ENCODE measurements around the gene KCNH3.
"Not testable (repeated sequence)": the region's sequence is repeated elsewhere in the genome, so short reads cannot be mapped to it uniquely, and the experiment has no call there.

The KCNH3 gene

GRCh38 chr12:49524660-49525324 is 14.0 kb upstream of the KCNH3 start:
- FAIRE-seq (no peak), DNase-seq (ENCODE audit: extremely low spot score, insufficient read length, low read depth) (no peak)

- DNase-seq (ENCODE audit: extremely low spot score, insufficient read length, low read depth) (no peak), FAIRE-seq (no peak)
Observed at GRCh38 chr12:49525942-49526341, 12.9 kb upstream of the KCNH3 start.

DNA sequence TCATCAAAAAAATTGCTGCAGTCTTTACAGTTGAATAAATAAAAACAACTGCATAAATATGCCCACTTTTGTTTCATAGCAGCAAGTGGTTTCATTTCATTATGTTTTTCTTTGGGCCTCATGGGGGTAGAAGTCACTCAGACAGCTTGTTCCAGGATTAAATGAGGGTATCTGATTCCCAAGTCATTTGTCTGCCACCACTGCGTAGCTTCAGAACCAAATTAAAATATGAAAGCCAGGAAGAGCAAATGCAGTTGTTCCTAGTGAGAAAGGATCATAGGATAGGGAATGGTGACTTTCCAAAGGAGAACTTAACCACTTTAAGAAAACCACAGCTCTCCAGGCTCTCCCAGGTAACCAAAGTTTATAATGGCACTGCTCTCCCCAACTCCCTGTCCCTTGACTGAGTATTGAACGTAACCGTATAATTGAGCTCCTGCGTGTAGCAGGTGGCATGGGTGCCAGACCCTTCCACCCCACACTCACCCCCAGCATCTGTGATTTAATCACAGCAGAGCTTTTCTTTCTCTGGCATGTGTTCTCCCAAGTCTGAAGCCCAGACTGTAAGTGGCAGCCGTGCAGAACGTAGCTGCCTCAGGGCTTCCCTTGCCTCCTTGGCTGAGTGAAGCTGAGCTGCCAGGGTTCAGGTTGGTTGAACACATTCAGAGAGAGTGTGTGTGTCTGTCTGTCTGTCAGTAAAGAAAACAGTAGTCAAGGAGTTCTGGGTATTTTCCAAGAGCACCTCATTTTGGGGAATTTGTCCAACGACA is 11.3 kb upstream of the KCNH3 start:
- no peak for FAIRE-seq
- no peak for DNase-seq (ENCODE audit: extremely low spot score, insufficient read length, low read depth)

DNA sequence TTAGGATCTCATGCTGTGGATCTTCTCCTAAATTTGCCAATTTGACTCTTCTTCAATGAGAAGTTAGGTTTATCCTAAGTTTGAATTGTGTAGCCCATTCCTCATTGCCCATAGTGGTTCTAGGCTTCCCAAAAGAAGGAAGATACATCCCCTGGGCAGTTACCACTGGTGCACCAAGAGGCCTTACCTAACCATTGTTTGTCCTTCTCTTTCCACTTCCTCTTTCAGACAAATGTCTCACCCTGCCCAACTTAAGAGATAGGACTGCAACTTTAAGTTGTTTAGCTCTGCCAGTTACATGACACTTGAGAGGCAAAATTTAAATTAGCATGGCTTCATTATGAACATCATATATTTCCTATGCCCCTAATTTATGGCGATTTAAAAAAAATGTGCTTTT is 9.4 kb upstream of the KCNH3 start:
- FAIRE-seq = no peak
- DNase-seq (ENCODE audit: extremely low spot score, insufficient read length, low read depth) = no peak

DNA sequence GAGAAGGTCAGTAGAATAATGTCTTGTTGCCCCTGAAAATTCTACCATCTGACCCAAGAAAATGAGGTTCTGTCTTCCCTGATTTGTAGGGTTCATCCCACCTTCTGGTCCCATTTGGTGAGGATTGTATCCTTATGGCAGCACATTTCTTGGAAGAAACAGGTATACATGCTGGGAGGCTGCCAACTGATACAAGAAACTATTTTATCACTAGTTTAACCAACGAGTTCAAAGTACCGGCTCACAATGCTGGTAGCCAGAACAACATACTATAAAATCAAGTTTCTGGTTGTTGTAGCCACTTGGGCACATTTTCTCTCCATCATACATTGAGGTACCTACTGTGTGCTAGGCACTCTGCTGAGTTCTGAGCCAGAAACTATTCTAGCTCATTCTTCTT is 7.1 kb upstream of the KCNH3 start:
- DNase-seq (ENCODE audit: extremely low spot score, insufficient read length, low read depth) (no peak), FAIRE-seq (no peak)

- FAIRE-seq = no peak
- no peak for DNase-seq (ENCODE audit: extremely low spot score, insufficient read length, low read depth)
Observed at GRCh38 chr12:49533331-49533730, 5.5 kb upstream of the KCNH3 start.

DNA sequence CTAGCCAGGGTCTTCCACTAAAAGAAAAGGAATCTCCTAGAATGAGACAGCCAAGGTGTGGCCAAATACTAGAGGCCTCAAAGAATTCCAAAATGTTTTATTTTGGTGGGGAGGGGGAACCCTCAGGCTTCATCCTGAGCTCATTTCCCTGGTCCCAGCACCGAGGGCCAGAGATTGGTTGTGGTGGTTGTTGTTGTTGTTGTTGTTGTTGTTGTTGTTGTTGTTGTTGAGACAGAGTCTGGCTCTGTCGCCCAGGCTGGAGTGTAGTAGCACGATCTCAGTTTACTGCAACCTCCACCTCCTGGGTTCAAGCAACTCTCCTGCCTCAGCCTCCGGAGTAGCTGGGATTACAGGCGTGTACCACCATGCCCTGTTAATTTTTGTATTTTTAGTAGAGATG is 4.7 kb upstream of the KCNH3 start:
- not testable (repeated sequence) for FAIRE-seq; DNase-seq (ENCODE audit: extremely low spot score, insufficient read length, low read depth)

GRCh38 chr12:49534731-49535278 is 4.0 kb upstream of the KCNH3 start:
- DNase-seq (ENCODE audit: extremely low spot score, insufficient read length, low read depth) (no peak), FAIRE-seq (no peak)

GRCh38 chr12:49535921-49536525 is 2.8 kb upstream of the KCNH3 start:
- FAIRE-seq (no peak), DNase-seq (ENCODE audit: extremely low spot score, insufficient read length, low read depth) (no peak)

GRCh38 chr12:49536526-49537071 is 2.2 kb upstream of the KCNH3 start:
- FAIRE-seq = no peak
- no peak for DNase-seq (ENCODE audit: extremely low spot score, insufficient read length, low read depth)

DNA sequence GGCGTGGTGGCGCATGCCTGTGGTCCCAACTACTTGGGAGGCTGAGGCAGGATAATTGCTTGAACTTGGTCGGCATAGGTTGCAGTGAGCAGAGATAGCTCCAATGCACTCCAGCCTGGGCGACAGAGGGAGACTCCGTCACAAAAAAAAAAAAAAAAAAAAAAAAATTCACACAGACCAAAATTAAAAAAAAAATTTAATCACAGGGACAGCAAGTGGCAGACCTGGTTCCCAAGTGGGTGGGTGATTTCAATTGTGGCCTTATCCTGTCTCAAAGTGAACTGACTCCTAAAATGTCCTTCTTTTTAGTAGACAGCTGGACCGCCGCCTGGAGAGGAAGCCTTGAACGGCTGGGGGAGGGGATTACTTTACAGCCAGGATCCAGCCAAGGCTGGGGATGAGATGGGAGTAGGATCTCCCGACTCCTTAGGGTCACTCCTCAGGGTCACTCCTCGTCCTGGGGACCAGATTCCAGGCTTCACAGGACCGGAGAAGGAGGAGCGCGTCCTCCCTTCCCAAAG is 1.5 kb upstream of the KCNH3 start:
- DNase-seq (ENCODE audit: extremely low spot score, insufficient read length, low read depth) (no peak), FAIRE-seq (no peak)

- DNase-seq (ENCODE audit: extremely low spot score, insufficient read length, low read depth) (no peak), FAIRE-seq (no peak)
Observed at GRCh38 chr12:49537752-49538509, 899 bp upstream of the KCNH3 start.

DNA sequence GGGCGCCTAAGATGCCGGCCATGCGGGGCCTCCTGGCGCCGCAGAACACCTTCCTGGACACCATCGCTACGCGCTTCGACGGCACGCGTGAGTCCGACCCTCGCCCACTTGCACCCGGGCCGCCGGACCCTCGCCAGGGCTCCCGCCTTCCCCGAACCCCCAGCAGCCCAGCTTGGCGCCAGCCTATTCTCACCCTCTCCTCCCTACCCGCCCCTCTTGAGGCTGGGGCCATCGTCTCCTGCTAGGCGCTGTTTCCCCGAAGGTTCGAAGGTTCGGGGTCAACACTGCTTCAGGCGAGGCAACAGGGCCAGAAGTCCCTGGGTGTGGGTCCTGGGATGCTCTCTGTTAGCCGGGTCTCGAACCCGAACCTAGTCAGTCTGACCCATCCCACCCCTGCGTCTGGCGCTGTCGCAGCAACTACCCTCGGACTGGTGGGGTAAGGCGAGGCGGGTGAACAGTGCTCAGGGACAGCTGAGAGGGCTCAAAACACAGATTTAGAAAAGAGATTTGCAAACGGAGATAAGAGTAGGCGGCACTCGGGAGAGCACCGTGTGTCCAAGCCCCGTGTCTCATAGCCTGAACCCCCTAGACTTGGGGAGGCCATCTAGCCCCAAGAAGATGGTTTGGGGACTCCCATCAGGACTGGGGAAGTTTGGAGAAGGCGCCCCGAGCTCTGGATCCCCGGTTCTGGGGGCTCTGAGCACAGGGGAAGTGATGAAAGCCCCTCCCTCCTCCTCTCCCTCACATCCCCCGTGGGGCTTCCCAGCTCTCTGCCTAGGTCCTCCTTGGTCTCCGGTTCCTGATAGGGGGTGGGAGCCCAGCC is 787 bp downstream of the KCNH3 start:
- FAIRE-seq = no peak
- no peak for DNase-seq (ENCODE audit: extremely low spot score, insufficient read length, low read depth)

- no peak for DNase-seq (ENCODE audit: extremely low spot score, insufficient read length, low read depth)
- FAIRE-seq = no peak
Observed at GRCh38 chr12:49540229-49541139, 1.7 kb downstream of the KCNH3 start.

- DNase-seq (ENCODE audit: extremely low spot score, insufficient read length, low read depth) = no peak
- FAIRE-seq = no peak
Observed at GRCh38 chr12:49541140-49541861, 2.5 kb downstream of the KCNH3 start.

GRCh38 chr12:49541911-49542505 is 3.2 kb downstream of the KCNH3 start:
- DNase-seq (ENCODE audit: extremely low spot score, insufficient read length, low read depth) (no peak), FAIRE-seq (no peak)

GRCh38 chr12:49542592-49543160 is 3.8 kb downstream of the KCNH3 start:
- FAIRE-seq = no peak

More at GRCh38 chr12:49542592-49543160, 3.8 kb downstream of the KCNH3 start:
- DNase-seq (ENCODE audit: extremely low spot score, insufficient read length, low read depth) = no peak

Measured in GM18507 (cell line).